ENCODE results near the gene DLK1. TPM values are rescaled to one million over a fixed set of nuclear protein-coding genes. Genes with fewer than 3 reads are reported as not detected.
A peak's percentile ranks its signal among the peaks of the same experiment; 100 is the strongest.

Gene DLK1
- total RNA-seq, 1 donor from 2014 or later = 4.4 TPM

DNA sequence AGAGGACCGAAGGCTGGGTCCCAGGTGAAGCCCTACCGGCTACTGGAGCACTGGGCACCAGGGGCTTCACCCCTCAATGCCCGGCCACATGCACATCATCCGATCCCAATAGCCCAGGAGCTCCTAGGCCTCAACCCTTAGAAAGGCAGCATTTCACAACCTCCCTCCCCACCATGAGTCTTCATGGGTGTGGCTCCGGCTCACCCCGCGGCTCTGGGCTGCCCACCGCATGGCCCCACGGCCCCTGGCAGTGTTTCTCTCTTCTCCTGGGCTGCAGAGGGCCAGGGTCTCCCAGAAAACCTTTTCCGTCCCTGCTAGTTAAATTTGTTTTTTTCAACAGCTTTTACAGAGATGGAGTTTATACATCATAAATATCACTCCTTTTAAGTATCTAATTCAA, 28.6 kb upstream of the DLK1 start:
- H3K36me3 Mint-ChIP-seq (ENCODE audit: low read depth) = no peaks in the 10 kb centered on the region

DNA sequence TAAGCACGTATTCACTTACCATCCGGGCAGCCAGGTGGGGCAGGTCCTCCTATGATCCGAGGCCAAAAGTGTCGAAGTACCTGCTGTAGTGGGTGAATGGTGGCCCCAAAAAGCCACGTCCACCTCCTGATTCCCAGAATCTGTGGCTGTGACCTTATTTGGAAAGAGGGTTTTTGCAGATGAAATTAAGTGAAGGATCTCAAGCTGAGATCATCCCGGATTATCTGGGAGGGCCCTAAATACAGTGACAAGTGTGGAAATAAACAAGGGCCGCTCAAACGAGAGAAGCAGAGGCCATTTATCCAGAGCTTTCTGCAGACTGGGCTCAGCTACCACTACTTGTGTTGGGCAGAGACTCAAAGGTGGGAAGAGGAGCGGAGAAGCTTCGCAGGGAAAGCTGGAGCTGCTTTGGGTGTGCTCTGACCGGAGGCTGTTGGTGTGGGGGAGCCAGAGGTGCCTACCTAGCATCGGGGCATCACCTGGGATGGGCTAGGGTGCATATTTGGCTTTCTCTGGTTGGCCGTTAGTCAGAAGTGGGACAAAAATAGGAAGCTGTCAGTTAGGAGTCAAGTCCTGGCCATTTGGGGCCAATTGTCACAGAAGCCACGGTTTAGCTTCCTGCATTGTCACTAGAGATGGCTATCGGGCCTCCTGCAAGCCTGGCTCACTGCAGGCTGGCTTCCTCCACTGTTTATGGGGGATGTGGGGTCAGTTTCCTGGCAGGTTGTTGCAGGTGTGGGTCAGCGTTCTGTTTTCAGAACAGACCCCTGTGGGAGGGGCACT, 27.8 kb upstream of the DLK1 start:
- TF ChIP-seq, protein P1, sequence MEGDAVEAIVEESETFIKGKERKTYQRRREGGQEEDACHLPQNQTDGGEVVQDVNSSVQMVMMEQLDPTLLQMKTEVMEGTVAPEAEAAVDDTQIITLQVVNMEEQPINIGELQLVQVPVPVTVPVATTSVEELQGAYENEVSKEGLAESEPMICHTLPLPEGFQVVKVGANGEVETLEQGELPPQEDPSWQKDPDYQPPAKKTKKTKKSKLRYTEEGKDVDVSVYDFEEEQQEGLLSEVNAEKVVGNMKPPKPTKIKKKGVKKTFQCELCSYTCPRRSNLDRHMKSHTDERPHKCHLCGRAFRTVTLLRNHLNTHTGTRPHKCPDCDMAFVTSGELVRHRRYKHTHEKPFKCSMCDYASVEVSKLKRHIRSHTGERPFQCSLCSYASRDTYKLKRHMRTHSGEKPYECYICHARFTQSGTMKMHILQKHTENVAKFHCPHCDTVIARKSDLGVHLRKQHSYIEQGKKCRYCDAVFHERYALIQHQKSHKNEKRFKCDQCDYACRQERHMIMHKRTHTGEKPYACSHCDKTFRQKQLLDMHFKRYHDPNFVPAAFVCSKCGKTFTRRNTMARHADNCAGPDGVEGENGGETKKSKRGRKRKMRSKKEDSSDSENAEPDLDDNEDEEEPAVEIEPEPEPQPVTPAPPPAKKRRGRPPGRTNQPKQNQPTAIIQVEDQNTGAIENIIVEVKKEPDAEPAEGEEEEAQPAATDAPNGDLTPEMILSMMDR (conservative IDR thresholded peaks at IDR 0.05) = no peak
- no peak for DNase-seq (ENCODE audit: low read depth, low spot score)
- H3K4me3 Mint-ChIP-seq = no peak overlapping the region
- peak overlapping the region; percentile 81 for H3K27ac Mint-ChIP-seq (ENCODE audit: unreplicated experiment)
- peaks cover 21% of the 10 kb centered on the region for H3K4me1 Mint-ChIP-seq
- H3K27me3 Mint-ChIP-seq (ENCODE audit: low read depth) = peaks cover 2% of the 10 kb centered on the region
- H3K36me3 Mint-ChIP-seq (ENCODE audit: low read depth) = no peaks in the 10 kb centered on the region
- H3K9me3 Mint-ChIP-seq = no peaks in the 10 kb centered on the region

More for the DNA sequence above, 28.6 kb upstream of the DLK1 start:
- Mint-ChIP-seq H3K27ac (ENCODE audit: unreplicated experiment) (peak overlapping the region; percentile 38), H3K27me3 (ENCODE audit: low read depth) (peaks cover 2% of the 10 kb centered on the region), H3K4me3 (no peak overlapping the region), H3K4me1 (peaks cover 26% of the 10 kb centered on the region), H3K9me3 (no peaks in the 10 kb centered on the region)
- TF ChIP-seq, protein P1 (conservative IDR thresholded peaks at IDR 0.05) = no peak
- DNase-seq (ENCODE audit: low read depth, low spot score) = no peak

DNA sequence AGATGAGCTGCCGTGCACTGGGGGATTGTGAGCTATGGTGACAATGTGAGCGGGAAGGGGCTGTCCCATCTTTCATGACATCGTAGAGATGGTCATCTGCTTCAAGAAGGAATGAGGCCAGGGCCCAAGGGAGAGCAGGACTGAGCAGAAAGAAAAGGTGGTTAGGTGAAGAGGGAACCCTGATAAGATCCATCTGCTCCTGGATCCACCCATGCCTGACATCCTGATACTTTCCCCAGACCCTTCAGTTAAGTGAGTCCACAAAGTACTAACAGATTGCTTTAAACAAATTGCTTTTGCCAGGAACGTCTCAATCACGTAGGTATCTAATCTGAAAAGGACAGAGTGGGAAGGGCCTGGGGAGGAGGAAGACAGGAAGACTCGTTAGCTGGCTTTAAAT, 25.4 kb upstream of the DLK1 start:
- no peak overlapping the region for H3K27ac Mint-ChIP-seq (ENCODE audit: unreplicated experiment)
- H3K9me3 Mint-ChIP-seq = no peaks in the 10 kb centered on the region
- H3K27me3 Mint-ChIP-seq (ENCODE audit: low read depth) = peaks cover 1% of the 10 kb centered on the region
- no peak overlapping the region for H3K4me3 Mint-ChIP-seq
- no peaks in the 10 kb centered on the region for H3K36me3 Mint-ChIP-seq (ENCODE audit: low read depth)
- peaks cover 7% of the 10 kb centered on the region for H3K4me1 Mint-ChIP-seq
- TF ChIP-seq, protein P1 (conservative IDR thresholded peaks at IDR 0.05) = no peak
- DNase-seq (ENCODE audit: low read depth, low spot score) = no peak

DNA sequence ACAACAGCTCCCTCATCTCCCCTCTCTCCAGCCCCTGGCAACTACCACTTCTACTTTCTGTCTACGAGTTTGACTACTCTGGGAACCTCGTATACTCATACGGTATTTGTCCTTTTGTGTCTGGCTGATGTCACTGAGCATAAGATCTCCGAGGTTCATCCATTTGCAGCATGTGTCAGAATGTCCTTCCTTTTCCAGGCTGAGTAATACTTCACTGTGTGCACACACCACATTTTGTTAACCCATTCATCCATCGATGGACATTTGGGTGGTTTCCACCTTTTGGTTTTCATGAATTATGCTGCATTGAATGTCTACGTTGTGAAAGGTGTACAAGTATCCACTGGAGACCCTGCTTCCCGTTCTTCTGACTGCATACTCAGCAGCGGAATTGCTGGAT, 24.1 kb upstream of the DLK1 start:
- DNase-seq (ENCODE audit: low read depth, low spot score) = no peak
- Mint-ChIP-seq H3K27ac (ENCODE audit: unreplicated experiment) (no peak overlapping the region), H3K4me1 (peaks cover 4% of the 10 kb centered on the region), H3K4me3 (no peak overlapping the region), H3K9me3 (no peaks in the 10 kb centered on the region), H3K27me3 (ENCODE audit: low read depth) (no peaks in the 10 kb centered on the region), H3K36me3 (ENCODE audit: low read depth) (no peaks in the 10 kb centered on the region)
- TF ChIP-seq, protein P1 (conservative IDR thresholded peaks at IDR 0.05) = no peak

DNA sequence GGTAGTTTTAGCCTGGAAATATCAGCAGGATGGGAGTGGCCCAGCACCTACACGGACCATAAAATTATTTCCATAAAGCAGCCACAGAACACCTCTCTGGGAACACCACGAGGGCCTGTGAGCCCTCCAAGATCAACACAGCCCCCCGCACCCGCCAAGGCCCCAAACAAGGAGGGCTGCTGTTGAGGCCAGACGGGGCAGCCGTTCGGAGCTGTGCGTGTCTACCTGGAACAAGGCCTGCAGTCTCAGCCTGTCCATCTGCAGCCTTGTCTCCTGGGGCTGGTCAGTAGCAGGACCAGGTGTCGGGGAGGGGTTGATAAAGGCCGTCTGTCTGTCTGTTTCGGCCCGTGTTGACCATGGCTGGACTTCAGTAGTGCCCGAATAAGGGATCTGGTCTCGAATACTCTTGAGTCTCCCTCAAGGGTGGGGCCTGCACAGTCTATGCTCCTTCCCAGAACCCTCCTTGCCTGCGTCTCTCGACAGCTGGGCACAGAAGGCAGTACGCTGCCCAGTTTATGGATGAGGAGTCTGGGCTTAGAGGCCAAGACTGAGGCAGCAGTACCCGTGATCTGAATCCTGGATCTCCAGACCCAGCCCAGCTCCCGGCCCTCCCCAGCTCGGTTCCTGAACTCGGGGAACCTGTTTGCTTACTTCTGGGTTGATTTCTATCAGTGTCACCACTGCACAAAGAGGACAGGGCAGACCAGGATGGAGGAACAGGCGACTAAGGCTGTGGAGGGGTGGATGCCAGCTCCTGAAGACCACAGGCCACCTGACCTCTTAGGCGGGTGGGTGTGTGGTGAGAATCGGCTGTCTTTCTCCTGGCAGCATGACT, 23.1 kb upstream of the DLK1 start:
- Mint-ChIP-seq H3K27ac (ENCODE audit: unreplicated experiment) (no peak overlapping the region), H3K4me3 (no peak overlapping the region), H3K27me3 (ENCODE audit: low read depth) (peaks cover 3% of the 10 kb centered on the region), H3K9me3 (no peaks in the 10 kb centered on the region), H3K36me3 (ENCODE audit: low read depth) (no peaks in the 10 kb centered on the region), H3K4me1 (peaks cover 8% of the 10 kb centered on the region)
- no peak for DNase-seq (ENCODE audit: low read depth, low spot score)
- TF ChIP-seq, protein P1 (conservative IDR thresholded peaks at IDR 0.05) = no peak

All from neural crest cell (in vitro differentiated cells).